Measurements from ENCODE around the gene C4BPA.

C4BPA gene

GRCh38 chr1:207128336-207128921, 24.4 kb downstream of the C4BPA start:
- DNase-seq: no peak
- H3K27ac Mint-ChIP-seq: no peak overlapping the region
- H3K9me3 Mint-ChIP-seq: peaks cover 48% of the 10 kb centered on the region
- no peak overlapping the region for H3K4me3 Mint-ChIP-seq
- no peaks in the 10 kb centered on the region for H3K27me3 Mint-ChIP-seq (ENCODE audit: low read depth, poor library complexity)
- peaks cover 19% of the 10 kb centered on the region for H3K36me3 Mint-ChIP-seq (ENCODE audit: low read depth)
- no peaks in the 10 kb centered on the region for H3K4me1 Mint-ChIP-seq
- TF ChIP-seq CTCF (IDR thresholded peaks at IDR 0.05): no peak

GRCh38 chr1:207129053-207129452, 25.0 kb downstream of the C4BPA start:
- no peak for TF ChIP-seq CTCF (IDR thresholded peaks at IDR 0.05)
- H3K27ac Mint-ChIP-seq: no peak overlapping the region
- H3K27me3 Mint-ChIP-seq (ENCODE audit: low read depth, poor library complexity): no peaks in the 10 kb centered on the region
- no peak overlapping the region for H3K4me3 Mint-ChIP-seq
- DNase-seq: no peak
- H3K9me3 Mint-ChIP-seq: peaks cover 48% of the 10 kb centered on the region
- H3K4me1 Mint-ChIP-seq: no peaks in the 10 kb centered on the region
- H3K36me3 Mint-ChIP-seq (ENCODE audit: low read depth): peaks cover 19% of the 10 kb centered on the region

GRCh38 chr1:207130252-207131036, 26.4 kb downstream of the C4BPA start:
- peaks cover 19% of the 10 kb centered on the region for H3K36me3 Mint-ChIP-seq (ENCODE audit: low read depth)
- H3K27me3 Mint-ChIP-seq (ENCODE audit: low read depth, poor library complexity): no peaks in the 10 kb centered on the region
- H3K4me3 Mint-ChIP-seq: no peak overlapping the region
- TF ChIP-seq CTCF (IDR thresholded peaks at IDR 0.05): no peak
- H3K4me1 Mint-ChIP-seq: no peaks in the 10 kb centered on the region
- H3K27ac Mint-ChIP-seq: no peak overlapping the region
- no peak for DNase-seq
- H3K9me3 Mint-ChIP-seq: peaks cover 40% of the 10 kb centered on the region

- H3K36me3 Mint-ChIP-seq (ENCODE audit: low read depth): peaks cover 19% of the 10 kb centered on the region
- H3K4me3 Mint-ChIP-seq: no peak overlapping the region
- peaks cover 3% of the 10 kb centered on the region for H3K27me3 Mint-ChIP-seq (ENCODE audit: low read depth, poor library complexity)
- no peak overlapping the region for H3K27ac Mint-ChIP-seq
- TF ChIP-seq CTCF (IDR thresholded peaks at IDR 0.05): no peak
- no peak for DNase-seq
- peaks cover 38% of the 10 kb centered on the region for H3K9me3 Mint-ChIP-seq
- no peaks in the 10 kb centered on the region for H3K4me1 Mint-ChIP-seq
Measured at GRCh38 chr1:207131163-207131562, 27.1 kb downstream of the C4BPA start.

GRCh38 chr1:207134581-207134980, 30.5 kb downstream of the C4BPA start:
- no peaks in the 10 kb centered on the region for H3K4me1 Mint-ChIP-seq
- no peak overlapping the region for H3K4me3 Mint-ChIP-seq
- no peak for TF ChIP-seq CTCF (IDR thresholded peaks at IDR 0.05)
- H3K9me3 Mint-ChIP-seq: peaks cover 13% of the 10 kb centered on the region
- H3K36me3 Mint-ChIP-seq (ENCODE audit: low read depth): peaks cover 4% of the 10 kb centered on the region
- H3K27ac Mint-ChIP-seq: no peak overlapping the region
- DNase-seq: no peak
- H3K27me3 Mint-ChIP-seq (ENCODE audit: low read depth, poor library complexity): peaks cover 10% of the 10 kb centered on the region

- H3K4me3 Mint-ChIP-seq: no peak overlapping the region
- no peak for DNase-seq
- no peak for TF ChIP-seq CTCF (IDR thresholded peaks at IDR 0.05)
- H3K27me3 Mint-ChIP-seq (ENCODE audit: low read depth, poor library complexity): peaks cover 14% of the 10 kb centered on the region
- no peaks in the 10 kb centered on the region for H3K36me3 Mint-ChIP-seq (ENCODE audit: low read depth)
- no peaks in the 10 kb centered on the region for H3K9me3 Mint-ChIP-seq
- H3K27ac Mint-ChIP-seq: no peak overlapping the region
- H3K4me1 Mint-ChIP-seq: no peaks in the 10 kb centered on the region
Measured at GRCh38 chr1:207139616-207140015, 35.6 kb downstream of the C4BPA start.
